Effector memory CD4-positive, alpha-beta T cell (primary cell): ENCODE measurements around the gene CES5A.
"Not testable (repeated sequence)": the region's sequence is repeated elsewhere in the genome, so short reads cannot be mapped to it uniquely, and the experiment has no call there.

Experiments
- DNase-seq, 3 donors: peaks; one replicate each; pipeline ENCODE4 v3.0.0-alpha.2; 2020
- H3K27ac ChIP-seq: 2 replicates; pipeline ENCODE4 v1.7.0; 2013; ENCODE audit warnings: mild to moderate bottlenecking, low read length, moderate library complexity; ENCODE audit not compliant: insufficient read depth, poor library complexity, severe bottlenecking
- H3K27me3 ChIP-seq: replicated peaks from 2 replicates; pipeline ENCODE4 v1.7.0; 2013; ENCODE audit warnings: mild to moderate bottlenecking, low read length; ENCODE audit not compliant: insufficient read depth, control insufficient read depth, poor library complexity, severe bottlenecking
- H3K36me3 ChIP-seq: 2 replicates; pipeline ENCODE4 v1.7.0; 2013; ENCODE audit warnings: mild to moderate bottlenecking, low read length, moderate library complexity; ENCODE audit not compliant: control insufficient read depth, insufficient read depth
- H3K4me1 ChIP-seq: 2 replicates; pipeline ENCODE4 v1.7.0; 2013; ENCODE audit warnings: low read length, mild to moderate bottlenecking; ENCODE audit not compliant: control insufficient read depth, insufficient read depth, poor library complexity, severe bottlenecking
- H3K4me3 ChIP-seq: 2 replicates; pipeline ENCODE4 v1.7.0; 2013; ENCODE audit warnings: low read length, low read depth, mild to moderate bottlenecking; ENCODE audit not compliant: insufficient read depth, poor library complexity, severe bottlenecking
- H3K9me3 ChIP-seq: 2 replicates; pipeline ENCODE4 v1.7.0; 2013; ENCODE audit warnings: mild to moderate bottlenecking, low read length, moderate library complexity; ENCODE audit not compliant: control insufficient read depth

Gene CES5A

GRCh38 chr16:55820615-55821014 is 54.6 kb downstream of the CES5A start:
- Histone ChIP-seq H3K36me3 (no peaks in the 10 kb centered on the region), H3K4me3 (no peak overlapping the region), H3K9me3 (no peaks in the 10 kb centered on the region), H3K27ac (no peak overlapping the region), H3K4me1 (no peaks in the 10 kb centered on the region), H3K27me3 (no peaks in the 10 kb centered on the region)
- no peak for DNase-seq

GRCh38 chr16:55817236-55817912 is 57.8 kb downstream of the CES5A start:
- no peaks in the 10 kb centered on the region for H3K4me1 ChIP-seq
- H3K27ac ChIP-seq: no peak overlapping the region
- no peak overlapping the region for H3K4me3 ChIP-seq
- H3K9me3 ChIP-seq: no peaks in the 10 kb centered on the region
- no peak for DNase-seq
- no peaks in the 10 kb centered on the region for H3K27me3 ChIP-seq
- H3K36me3 ChIP-seq: no peaks in the 10 kb centered on the region

GRCh38 chr16:55816222-55816621 is 59.0 kb downstream of the CES5A start:
- not testable (repeated sequence) for H3K4me1 ChIP-seq, H3K4me3 ChIP-seq, H3K27me3 ChIP-seq, DNase-seq, H3K36me3 ChIP-seq, H3K9me3 ChIP-seq, H3K27ac ChIP-seq

GRCh38 chr16:55815320-55815719 is 59.9 kb downstream of the CES5A start:
- DNase-seq: no peak
- H3K36me3 ChIP-seq: no peaks in the 10 kb centered on the region

GRCh38 chr16:55814174-55814573 is 61.0 kb downstream of the CES5A start:
- H3K36me3 ChIP-seq, H3K27ac ChIP-seq, H3K9me3 ChIP-seq, H3K4me3 ChIP-seq, H3K27me3 ChIP-seq, H3K4me1 ChIP-seq, DNase-seq: not testable (repeated sequence)

More at GRCh38 chr16:55815320-55815719, 59.9 kb downstream of the CES5A start:
- Histone ChIP-seq H3K27ac (no peak overlapping the region), H3K4me3 (no peak overlapping the region), H3K4me1 (no peaks in the 10 kb centered on the region), H3K9me3 (no peaks in the 10 kb centered on the region), H3K27me3 (no peaks in the 10 kb centered on the region)

- DNase-seq, H3K27me3 ChIP-seq, H3K4me3 ChIP-seq, H3K9me3 ChIP-seq, H3K27ac ChIP-seq, H3K36me3 ChIP-seq, H3K4me1 ChIP-seq: not testable (repeated sequence)
Measured at GRCh38 chr16:55813730-55814129, 61.4 kb downstream of the CES5A start.

- H3K9me3 ChIP-seq: no peaks in the 10 kb centered on the region
- no peak overlapping the region for H3K4me3 ChIP-seq
- H3K4me1 ChIP-seq: no peaks in the 10 kb centered on the region
- no peaks in the 10 kb centered on the region for H3K36me3 ChIP-seq
- H3K27me3 ChIP-seq: no peaks in the 10 kb centered on the region
- no peak overlapping the region for H3K27ac ChIP-seq
- DNase-seq: no peak
Measured at GRCh38 chr16:55812951-55813350, 62.2 kb downstream of the CES5A start.

- no peak overlapping the region for H3K27ac ChIP-seq
- no peak overlapping the region for H3K4me3 ChIP-seq
- no peaks in the 10 kb centered on the region for H3K36me3 ChIP-seq
- no peaks in the 10 kb centered on the region for H3K9me3 ChIP-seq
- no peak for DNase-seq
- no peaks in the 10 kb centered on the region for H3K27me3 ChIP-seq
- no peaks in the 10 kb centered on the region for H3K4me1 ChIP-seq
Measured at GRCh38 chr16:55811811-55812210, 63.4 kb downstream of the CES5A start.

- Histone ChIP-seq H3K4me1 (no peaks in the 10 kb centered on the region), H3K36me3 (no peaks in the 10 kb centered on the region), H3K9me3 (no peaks in the 10 kb centered on the region), H3K27me3 (no peaks in the 10 kb centered on the region), H3K4me3 (no peak overlapping the region), H3K27ac (no peak overlapping the region)
- DNase-seq: no peak
Measured at GRCh38 chr16:55810451-55810961, 64.7 kb downstream of the CES5A start.

- Histone ChIP-seq H3K27ac (no peak overlapping the region), H3K4me1 (no peaks in the 10 kb centered on the region)
Measured at GRCh38 chr16:55809851-55810250, 65.3 kb downstream of the CES5A start.

More at GRCh38 chr16:55809851-55810250, 65.3 kb downstream of the CES5A start:
- Histone ChIP-seq H3K27me3 (no peaks in the 10 kb centered on the region), H3K9me3 (no peaks in the 10 kb centered on the region), H3K4me3 (no peak overlapping the region), H3K36me3 (no peaks in the 10 kb centered on the region)
- DNase-seq: no peak
